IPS-18a (cell line): ENCODE results near the gene CRK.

Source experiments
- H3K27ac ChIP-seq: one replicate; pipeline ENCODE4 v1.5.1; 2013; ENCODE audit warnings: low read length
- H3K27me3 ChIP-seq: one replicate; pipeline ENCODE4 v1.6.1; 2013; ENCODE audit warnings: mild to moderate bottlenecking, low read length; ENCODE audit not compliant: control insufficient read depth, insufficient read depth
- H3K36me3 ChIP-seq: one replicate; pipeline ENCODE4 v1.6.1; 2013; ENCODE audit warnings: low read depth, low read length; ENCODE audit not compliant: control insufficient read depth
- H3K4me1 ChIP-seq: one replicate; pipeline ENCODE4 v1.6.1; 2013; ENCODE audit warnings: low read depth, low read length; ENCODE audit not compliant: control insufficient read depth
- H3K4me3 ChIP-seq: one replicate; pipeline ENCODE4 v1.5.1; 2013; ENCODE audit warnings: low read length
- H3K9ac ChIP-seq: one replicate; pipeline ENCODE4 v1.6.1; 2013; ENCODE audit warnings: mild to moderate bottlenecking, low read length, moderate library complexity
- H3K9me3 ChIP-seq: one replicate; pipeline ENCODE4 v1.6.1; 2013; ENCODE audit warnings: low read depth, low read length; ENCODE audit not compliant: control insufficient read depth

Gene CRK

DNA sequence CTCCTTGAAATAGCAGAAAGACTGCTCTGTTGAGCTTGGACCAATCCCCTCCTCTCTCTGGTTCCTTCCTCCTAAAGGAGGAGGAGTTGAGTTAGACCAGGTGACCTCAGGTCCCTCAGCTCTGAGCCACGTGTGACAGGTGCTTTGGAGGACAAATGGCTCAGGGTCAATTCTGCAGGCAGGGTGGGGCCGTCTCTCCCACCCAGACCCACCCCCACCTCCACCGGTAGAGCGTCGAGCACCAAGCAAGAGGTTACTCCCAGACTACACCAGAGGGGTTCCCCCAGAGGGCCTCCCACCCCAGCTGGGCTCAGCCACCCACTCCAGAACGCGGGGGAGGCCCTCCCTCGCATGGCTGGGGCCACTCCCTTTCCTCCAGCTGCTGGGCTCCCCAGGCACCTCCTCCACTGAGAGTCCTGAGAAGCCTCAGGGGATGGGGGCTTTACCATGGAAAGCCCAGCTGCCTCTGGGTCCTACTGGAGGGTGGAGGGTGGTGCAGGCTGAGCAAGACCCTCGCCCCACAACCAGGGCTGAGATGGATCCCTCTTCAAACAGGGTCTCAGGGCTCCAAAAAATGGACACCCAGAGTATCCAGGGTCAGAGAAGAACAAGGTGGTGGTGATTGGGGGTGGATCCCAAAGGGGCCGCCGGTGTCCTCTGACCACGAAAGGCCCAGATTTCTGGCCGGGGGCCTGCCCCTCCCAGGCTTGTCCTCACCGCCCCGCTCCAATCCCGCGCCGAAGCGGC lies 28.8 kb upstream of the CRK start:
- peaks cover 6% of the 10 kb centered on the region for H3K4me1 ChIP-seq
- no peak overlapping the region for H3K9ac ChIP-seq
- H3K27ac ChIP-seq: no peak overlapping the region

DNA sequence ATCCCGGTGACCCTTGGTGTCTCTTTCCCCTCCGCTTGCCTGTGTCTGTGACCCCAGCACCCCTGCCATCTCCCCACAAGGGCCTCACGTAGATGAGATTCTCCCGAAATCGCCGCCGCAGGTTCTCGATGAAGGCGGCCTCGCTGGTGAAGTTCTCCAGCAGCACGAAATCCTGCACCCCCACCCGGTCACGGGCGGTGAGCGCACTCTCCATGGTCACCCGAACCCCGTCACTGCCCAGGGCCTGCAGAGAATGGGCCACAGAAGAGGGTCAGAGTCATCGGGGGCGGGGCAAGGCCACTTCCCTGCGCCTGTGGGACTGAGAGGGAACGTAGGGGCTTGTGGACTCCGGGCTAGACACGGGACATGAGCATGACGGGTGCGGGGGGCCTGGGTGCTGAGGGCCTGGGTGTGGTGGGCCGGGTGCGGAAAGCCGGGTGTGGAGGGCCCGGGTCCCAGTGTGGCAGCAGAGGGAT lies 28.1 kb upstream of the CRK start:
- H3K4me1 ChIP-seq: peaks cover 6% of the 10 kb centered on the region
- H3K27me3 ChIP-seq: peaks cover 28% of the 10 kb centered on the region
- H3K36me3 ChIP-seq: no peaks in the 10 kb centered on the region
- H3K9me3 ChIP-seq: no peaks in the 10 kb centered on the region
- no peak overlapping the region for H3K4me3 ChIP-seq
- no peak overlapping the region for H3K27ac ChIP-seq
- H3K9ac ChIP-seq: no peak overlapping the region

More for the DNA sequence above, 28.8 kb upstream of the CRK start:
- Histone ChIP-seq H3K4me3 (peak overlapping the region; percentile 52), H3K27me3 (peaks cover 36% of the 10 kb centered on the region), H3K36me3 (no peaks in the 10 kb centered on the region), H3K9me3 (no peaks in the 10 kb centered on the region)

DNA sequence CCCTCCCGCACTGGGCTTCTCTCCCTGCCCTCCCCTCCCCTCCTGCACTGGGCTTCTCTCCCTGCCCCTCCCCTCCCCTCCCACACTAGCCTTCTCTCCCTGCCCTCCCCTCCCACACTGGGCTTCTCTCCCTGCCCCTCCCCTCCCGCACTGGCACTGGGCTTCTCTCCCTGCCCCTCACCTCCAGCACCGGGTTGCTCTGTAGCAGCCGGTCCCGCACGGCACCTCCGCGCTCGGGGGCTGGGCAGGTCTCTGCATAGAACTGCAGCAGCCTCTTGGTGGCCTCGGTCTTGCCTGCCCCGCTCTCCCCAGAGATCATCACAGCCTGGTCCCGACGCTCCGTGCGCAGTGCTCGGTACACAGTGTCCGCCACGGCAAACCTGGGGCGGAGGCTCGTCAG lies 26.6 kb upstream of the CRK start:
- no peaks in the 10 kb centered on the region for H3K4me1 ChIP-seq
- H3K36me3 ChIP-seq: peaks cover 5% of the 10 kb centered on the region
- no peak overlapping the region for H3K9ac ChIP-seq
- H3K27me3 ChIP-seq: peaks cover 18% of the 10 kb centered on the region
- no peak overlapping the region for H3K27ac ChIP-seq
- H3K4me3 ChIP-seq: no peak overlapping the region
- H3K9me3 ChIP-seq: no peaks in the 10 kb centered on the region

DNA sequence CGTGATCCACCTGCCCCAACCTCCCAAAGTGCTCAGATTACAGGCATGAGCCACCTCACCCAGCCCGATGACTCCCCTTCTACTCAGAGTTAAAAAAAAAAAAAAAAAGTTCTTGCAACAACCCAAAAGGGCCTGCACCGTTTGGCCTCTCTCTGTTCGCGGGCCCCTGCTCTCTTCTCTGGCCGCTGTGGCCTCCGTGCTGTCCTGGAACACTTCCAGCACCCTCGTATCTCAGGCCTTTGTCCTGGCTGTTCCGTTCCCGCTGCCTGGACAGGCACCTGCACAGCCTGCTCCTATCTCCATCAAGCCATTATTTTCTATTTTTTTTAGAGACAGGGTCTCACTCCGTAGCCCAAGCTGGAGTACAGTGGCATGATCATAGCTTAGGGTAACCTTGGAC lies 25.7 kb upstream of the CRK start:
- H3K36me3 ChIP-seq: peaks cover 5% of the 10 kb centered on the region
- H3K4me1 ChIP-seq: no peaks in the 10 kb centered on the region
- no peak overlapping the region for H3K4me3 ChIP-seq
- H3K9me3 ChIP-seq: no peaks in the 10 kb centered on the region
- no peak overlapping the region for H3K27ac ChIP-seq
- H3K27me3 ChIP-seq: peaks cover 9% of the 10 kb centered on the region
- no peak overlapping the region for H3K9ac ChIP-seq

DNA sequence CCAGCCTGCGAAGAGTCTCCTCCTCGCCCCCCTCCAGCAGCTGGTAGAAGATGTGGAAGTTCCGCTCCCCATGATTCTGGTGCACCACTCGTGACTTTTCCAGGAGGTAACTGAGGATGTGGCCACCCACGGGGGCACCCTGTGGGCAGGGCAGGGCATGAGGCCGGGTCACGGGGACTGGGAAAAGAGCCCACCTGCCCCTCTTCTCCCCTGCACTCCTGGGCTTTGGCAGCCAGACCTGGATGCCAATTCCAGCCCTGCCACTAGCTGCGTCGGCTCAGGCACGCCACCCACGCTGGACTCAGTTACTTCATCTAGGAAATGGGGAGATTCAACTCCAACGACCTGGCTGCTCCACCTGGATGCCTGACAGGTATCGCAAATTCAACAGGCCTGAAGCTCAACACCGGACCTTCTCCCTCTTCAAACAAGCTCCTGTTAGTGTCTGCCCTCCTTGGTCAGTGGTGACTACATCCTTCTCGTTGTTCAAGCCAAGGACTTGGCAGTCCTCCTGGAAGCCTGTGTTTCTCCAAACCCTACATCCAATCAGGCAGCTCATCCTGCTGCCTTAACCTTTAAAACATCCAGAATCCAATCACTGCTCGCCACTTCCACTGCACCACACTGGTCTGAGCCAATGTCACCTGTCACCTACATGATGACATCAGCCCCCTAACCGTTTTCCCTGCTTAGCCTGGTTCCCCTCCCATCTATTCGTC lies 24.9 kb upstream of the CRK start:
- Histone ChIP-seq H3K4me3 (no peak overlapping the region), H3K36me3 (peaks cover 5% of the 10 kb centered on the region), H3K27ac (no peak overlapping the region), H3K4me1 (no peaks in the 10 kb centered on the region), H3K27me3 (peaks cover under 1% of the 10 kb centered on the region), H3K9ac (no peak overlapping the region), H3K9me3 (no peaks in the 10 kb centered on the region)

DNA sequence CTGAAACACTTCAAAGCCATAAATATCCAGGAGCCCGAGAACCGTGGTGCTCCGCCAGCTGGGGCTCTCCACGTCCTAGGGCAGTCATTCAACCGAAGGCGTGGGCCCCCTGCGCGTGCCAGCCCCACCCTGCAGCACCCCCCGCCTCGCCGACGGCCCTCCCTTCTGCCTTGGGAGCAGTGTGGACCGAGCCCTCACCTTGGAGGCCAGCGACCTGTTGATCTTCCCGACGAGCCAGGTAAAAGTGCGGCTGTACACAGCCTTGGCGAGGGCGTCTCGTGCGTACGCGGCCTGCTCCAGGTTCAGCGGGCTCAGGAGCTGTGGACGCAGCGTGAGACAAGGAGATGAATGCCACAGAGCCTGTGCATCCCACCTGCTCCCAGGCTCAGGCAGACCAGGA lies 22.4 kb upstream of the CRK start:
- Histone ChIP-seq H3K4me1 (no peaks in the 10 kb centered on the region), H3K4me3 (no peak overlapping the region), H3K27ac (no peak overlapping the region), H3K36me3 (peaks cover 5% of the 10 kb centered on the region), H3K9ac (no peak overlapping the region), H3K27me3 (no peaks in the 10 kb centered on the region), H3K9me3 (no peaks in the 10 kb centered on the region)

DNA sequence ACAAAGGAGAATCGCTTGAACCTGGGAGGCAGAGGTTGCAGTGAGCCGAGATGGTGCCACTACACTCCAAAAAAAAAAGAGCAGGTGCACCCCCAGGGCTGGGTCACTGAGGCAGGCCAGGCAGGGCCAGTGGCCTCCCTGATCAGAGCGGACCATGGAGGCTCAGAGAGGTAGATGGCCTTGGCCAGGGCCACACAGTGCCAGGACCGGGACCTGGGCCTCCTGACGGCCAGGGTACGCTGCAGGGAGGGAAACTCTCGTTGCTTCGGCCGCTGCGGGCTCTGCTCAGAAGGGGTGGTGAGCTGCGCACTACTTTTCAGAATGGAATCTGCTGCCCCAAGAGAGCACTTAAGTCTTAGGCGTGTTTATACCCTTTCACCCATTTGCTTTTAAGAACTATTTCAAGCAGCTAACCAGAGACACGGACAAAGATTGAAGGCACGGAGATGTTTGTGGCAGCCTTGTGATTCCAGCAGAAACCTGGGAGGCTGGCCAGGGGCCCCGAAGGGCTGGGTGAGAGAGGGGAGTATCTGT lies 19.4 kb upstream of the CRK start:
- H3K27ac ChIP-seq: no peak overlapping the region
- H3K9me3 ChIP-seq: no peaks in the 10 kb centered on the region

DNA sequence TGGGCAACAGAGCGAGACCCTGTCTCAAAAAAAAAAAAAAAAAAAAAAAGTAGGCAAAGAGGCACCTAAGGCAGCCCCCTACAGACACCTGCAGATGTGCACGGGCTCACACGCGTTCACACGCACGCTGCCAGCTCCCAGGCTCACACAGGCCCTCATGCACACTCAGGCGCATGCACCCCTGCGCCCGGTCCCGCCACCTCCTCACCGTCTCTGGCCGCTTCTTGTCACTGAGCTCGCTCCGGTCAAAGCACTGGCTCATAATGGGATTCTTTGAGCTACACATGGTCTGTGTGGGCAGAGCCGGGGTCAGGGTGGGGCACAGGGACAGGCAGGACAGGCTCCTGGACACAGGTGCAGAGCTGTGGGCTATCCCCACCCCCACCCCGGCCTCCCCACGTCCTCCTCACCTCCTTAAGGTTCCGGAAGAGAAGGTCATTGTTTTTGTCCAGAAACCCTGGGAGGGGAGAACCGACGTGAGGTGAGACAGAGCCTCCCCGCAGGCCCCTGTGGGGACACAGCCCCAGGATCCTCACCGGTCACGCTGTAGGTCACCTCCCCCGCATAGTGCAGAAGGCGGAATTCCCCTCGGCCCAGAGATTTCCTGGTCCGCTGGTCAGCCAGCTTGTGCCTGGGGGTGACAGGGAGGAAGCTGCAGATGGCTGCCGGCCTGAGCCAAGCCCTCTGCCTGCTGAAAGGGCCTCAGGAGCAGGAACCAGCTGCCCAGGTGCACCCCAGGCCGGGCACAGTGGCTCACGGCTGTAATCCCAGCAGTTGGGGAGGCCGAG lies 18.6 kb upstream of the CRK start:
- peaks cover 5% of the 10 kb centered on the region for H3K36me3 ChIP-seq
- H3K27ac ChIP-seq: no peak overlapping the region

More for the DNA sequence above, 19.4 kb upstream of the CRK start:
- Histone ChIP-seq H3K9ac (no peak overlapping the region), H3K4me1 (peaks cover 5% of the 10 kb centered on the region), H3K4me3 (no peak overlapping the region), H3K27me3 (no peaks in the 10 kb centered on the region), H3K36me3 (peaks cover 5% of the 10 kb centered on the region)

DNA sequence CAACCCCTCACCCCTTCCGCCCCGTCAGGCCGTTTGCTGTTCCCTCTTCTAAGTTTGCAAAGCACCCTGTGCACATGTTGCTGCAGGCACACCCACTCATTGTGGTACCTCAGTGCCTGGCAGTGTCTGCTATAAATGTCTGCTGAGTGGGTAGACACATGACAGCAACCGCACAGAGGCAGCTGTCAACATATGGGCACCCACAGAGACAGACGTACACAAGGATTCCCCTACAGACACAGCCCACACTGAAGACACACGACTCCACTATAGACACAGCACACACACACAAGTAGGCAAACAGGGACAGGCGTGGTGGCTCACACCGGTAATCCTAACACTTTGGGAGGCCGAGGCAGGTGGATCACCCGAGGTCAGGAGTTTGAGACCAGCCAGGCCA lies 17.8 kb upstream of the CRK start:
- Histone ChIP-seq H3K27ac (no peak overlapping the region), H3K4me3 (no peak overlapping the region), H3K27me3 (no peaks in the 10 kb centered on the region), H3K36me3 (peaks cover 5% of the 10 kb centered on the region), H3K9me3 (no peaks in the 10 kb centered on the region), H3K9ac (no peak overlapping the region), H3K4me1 (peaks cover 5% of the 10 kb centered on the region)

More for the DNA sequence above, 18.6 kb upstream of the CRK start:
- Histone ChIP-seq H3K4me3 (no peak overlapping the region), H3K4me1 (peaks cover 5% of the 10 kb centered on the region), H3K27me3 (no peaks in the 10 kb centered on the region), H3K9ac (no peak overlapping the region), H3K9me3 (no peaks in the 10 kb centered on the region)

DNA sequence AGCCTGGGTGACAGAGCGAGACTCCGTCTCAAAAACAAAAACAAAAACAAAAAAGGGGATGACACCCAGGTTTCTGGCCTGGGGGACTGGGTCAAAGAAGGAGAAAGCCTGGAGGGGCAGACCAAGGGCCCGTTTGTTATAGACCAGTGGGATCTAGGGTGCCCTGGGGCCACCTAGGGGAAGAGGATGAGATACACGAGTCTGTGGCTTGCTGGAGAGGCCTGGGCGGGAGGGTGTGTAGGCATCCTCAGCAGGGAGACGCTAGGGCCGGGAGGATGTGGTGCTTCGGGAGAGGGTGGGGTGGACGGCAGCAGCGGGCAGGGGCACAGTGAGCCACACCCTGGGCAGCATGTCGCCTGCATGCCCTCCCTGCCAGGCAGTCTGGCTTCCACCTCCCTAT lies 17.1 kb upstream of the CRK start:
- Histone ChIP-seq H3K9me3 (no peaks in the 10 kb centered on the region), H3K27me3 (no peaks in the 10 kb centered on the region), H3K4me3 (no peak overlapping the region), H3K27ac (no peak overlapping the region), H3K4me1 (peaks cover 8% of the 10 kb centered on the region), H3K9ac (no peak overlapping the region), H3K36me3 (peaks cover 2% of the 10 kb centered on the region)
